Memory B cell (primary cell): ENCODE data around the gene CASP6.

ENCODE experiments used
- ATAC-seq: fragments of 150-1000 bp; cut with Tn5 transposase; 2 replicates; pipeline ENCODE4 v1.10.0; 2021; ENCODE audit warnings: low read depth, mild to moderate bottlenecking, moderate library complexity
- DNase-seq, 2 donors: peaks; one replicate each; pipeline ENCODE4 v3.0.0; 2022; ENCODE audit warnings: low spot score in 2 of 2
- H3K27ac Mint-ChIP-seq: one replicate; pipeline ENCODE4 v1.8.0; 2022; ENCODE audit warnings: mild to moderate bottlenecking, moderate library complexity, mixed read lengths
- H3K27me3 Mint-ChIP-seq: one replicate; pipeline ENCODE4 v1.8.0; 2022; ENCODE audit warnings: mixed read lengths
- H3K36me3 Mint-ChIP-seq: one replicate; pipeline ENCODE4 v1.8.0; 2022; ENCODE audit warnings: mild to moderate bottlenecking, mixed read lengths
- H3K4me1 Mint-ChIP-seq: one replicate; pipeline ENCODE4 v1.8.0; 2022; ENCODE audit warnings: mixed read lengths
- H3K4me3 Mint-ChIP-seq: one replicate; pipeline ENCODE4 v1.8.0; 2022; ENCODE audit warnings: mild to moderate bottlenecking, moderate library complexity, mixed read lengths
- H3K9me3 Mint-ChIP-seq: one replicate; pipeline ENCODE4 v1.8.0; 2022; ENCODE audit warnings: mixed read lengths

Gene CASP6

GRCh38 chr4:109730619-109731545 lies 27.6 kb upstream of the CASP6 start:
- H3K27ac Mint-ChIP-seq, result peak overlapping the region; percentile 70
- H3K36me3 Mint-ChIP-seq, result peaks cover 5% of the 10 kb centered on the region

GRCh38 chr4:109729718-109730618 lies 26.7 kb upstream of the CASP6 start, which contains the start of gene PLA2G12A:
Gene PLA2G12A, minus strand, starts transcription at chr4:109730070. Its CDS starts 261 bp downstream, at chr4:109729809.
- no peaks in the 10 kb centered on the region for H3K27me3 Mint-ChIP-seq
- H3K4me3 Mint-ChIP-seq, result peak within 1 kb of the TSS; percentile 91
- peak; percentile 79 to 83 for DNase-seq

More at GRCh38 chr4:109730619-109731545, 27.6 kb upstream of the CASP6 start:
- Mint-ChIP-seq H3K4me1 (peaks cover 6% of the 10 kb centered on the region), H3K4me3 (peak overlapping the region; percentile 82), H3K9me3 (no peaks in the 10 kb centered on the region), H3K27me3 (no peaks in the 10 kb centered on the region)
- DNase-seq (no peak), ATAC-seq (no peak)

GRCh38 chr4:109729117-109729717 lies 26.0 kb upstream of the CASP6 start:
- Mint-ChIP-seq H3K4me1 (peaks cover 6% of the 10 kb centered on the region), H3K9me3 (no peaks in the 10 kb centered on the region), H3K27me3 (no peaks in the 10 kb centered on the region), H3K4me3 (peak overlapping the region; percentile 91), H3K36me3 (peaks cover 6% of the 10 kb centered on the region), H3K27ac (peak overlapping the region; percentile 70)
- ATAC-seq (no peak), DNase-seq (no peak)

More at GRCh38 chr4:109729718-109730618, 26.7 kb upstream of the CASP6 start, which contains the start of gene PLA2G12A:
- Mint-ChIP-seq H3K36me3 (peaks cover 6% of the 10 kb centered on the region), H3K27ac (peak within 1 kb of the TSS; percentile 70), H3K4me1 (peaks cover 6% of the 10 kb centered on the region), H3K9me3 (no peaks in the 10 kb centered on the region)
- ATAC-seq, result peak; percentile 83

- H3K27ac Mint-ChIP-seq, result no peak overlapping the region
- no peak for DNase-seq
- no peaks in the 10 kb centered on the region for H3K27me3 Mint-ChIP-seq
- no peak for ATAC-seq
- peaks cover 6% of the 10 kb centered on the region for H3K4me1 Mint-ChIP-seq
- H3K4me3 Mint-ChIP-seq, result no peak overlapping the region
- no peaks in the 10 kb centered on the region for H3K9me3 Mint-ChIP-seq
- H3K36me3 Mint-ChIP-seq, result peaks cover 6% of the 10 kb centered on the region
Observed at GRCh38 chr4:109728385-109728784, 25.1 kb upstream of the CASP6 start.

- no peak for DNase-seq
- H3K4me1 Mint-ChIP-seq, result peaks cover 5% of the 10 kb centered on the region
- peaks cover 11% of the 10 kb centered on the region for H3K36me3 Mint-ChIP-seq
- no peaks in the 10 kb centered on the region for H3K9me3 Mint-ChIP-seq
- H3K4me3 Mint-ChIP-seq, result no peak overlapping the region
- peak; percentile 39 for ATAC-seq
- no peaks in the 10 kb centered on the region for H3K27me3 Mint-ChIP-seq
- H3K27ac Mint-ChIP-seq, result no peak overlapping the region
Observed at GRCh38 chr4:109723110-109723509, 19.9 kb upstream of the CASP6 start.

GRCh38 chr4:109722357-109722756 lies 19.1 kb upstream of the CASP6 start:
- no peak overlapping the region for H3K4me3 Mint-ChIP-seq
- no peaks in the 10 kb centered on the region for H3K9me3 Mint-ChIP-seq
- H3K4me1 Mint-ChIP-seq, result peaks cover 4% of the 10 kb centered on the region
- DNase-seq (no peak), ATAC-seq (no peak)
- H3K27me3 Mint-ChIP-seq, result no peaks in the 10 kb centered on the region
- H3K36me3 Mint-ChIP-seq, result peaks cover 11% of the 10 kb centered on the region
- H3K27ac Mint-ChIP-seq, result no peak overlapping the region

- peaks cover 4% of the 10 kb centered on the region for H3K4me1 Mint-ChIP-seq
- ATAC-seq (no peak), DNase-seq (no peak)
- H3K27me3 Mint-ChIP-seq, result no peaks in the 10 kb centered on the region
- no peak overlapping the region for H3K27ac Mint-ChIP-seq
- H3K4me3 Mint-ChIP-seq, result no peak overlapping the region
- H3K36me3 Mint-ChIP-seq, result peaks cover 10% of the 10 kb centered on the region
- H3K9me3 Mint-ChIP-seq, result no peaks in the 10 kb centered on the region
Observed at GRCh38 chr4:109721033-109721432, 17.8 kb upstream of the CASP6 start.

GRCh38 chr4:109719604-109720003 lies 16.4 kb upstream of the CASP6 start:
- Mint-ChIP-seq H3K36me3 (peaks cover 8% of the 10 kb centered on the region), H3K27me3 (no peaks in the 10 kb centered on the region), H3K27ac (no peak overlapping the region), H3K9me3 (no peaks in the 10 kb centered on the region), H3K4me1 (peaks cover 4% of the 10 kb centered on the region), H3K4me3 (no peak overlapping the region)
- ATAC-seq (no peak), DNase-seq (no peak)

- no peaks in the 10 kb centered on the region for H3K27me3 Mint-ChIP-seq
- no peak for ATAC-seq
- H3K27ac Mint-ChIP-seq, result no peak overlapping the region
- H3K4me3 Mint-ChIP-seq, result no peak overlapping the region
- peaks cover 8% of the 10 kb centered on the region for H3K36me3 Mint-ChIP-seq
- H3K9me3 Mint-ChIP-seq, result no peaks in the 10 kb centered on the region
- H3K4me1 Mint-ChIP-seq, result peaks cover 4% of the 10 kb centered on the region
- no peak for DNase-seq
Observed at GRCh38 chr4:109718759-109719158, 15.5 kb upstream of the CASP6 start.

- ATAC-seq, result no peak
- no peak overlapping the region for H3K27ac Mint-ChIP-seq
- no peak for DNase-seq
- no peaks in the 10 kb centered on the region for H3K27me3 Mint-ChIP-seq
- H3K4me3 Mint-ChIP-seq, result no peak overlapping the region
- peaks cover 8% of the 10 kb centered on the region for H3K36me3 Mint-ChIP-seq
- H3K4me1 Mint-ChIP-seq, result no peaks in the 10 kb centered on the region
- no peaks in the 10 kb centered on the region for H3K9me3 Mint-ChIP-seq
Observed at GRCh38 chr4:109713500-109713899, 10.3 kb upstream of the CASP6 start.

- no peak for DNase-seq
- Mint-ChIP-seq H3K4me1 (peaks cover 2% of the 10 kb centered on the region), H3K27me3 (no peaks in the 10 kb centered on the region), H3K9me3 (no peaks in the 10 kb centered on the region), H3K27ac (no peak overlapping the region), H3K4me3 (no peak overlapping the region), H3K36me3 (peaks cover 3% of the 10 kb centered on the region)
- ATAC-seq, result no peak
Observed at GRCh38 chr4:109708990-109709389, 5.7 kb upstream of the CASP6 start.

- H3K4me3 Mint-ChIP-seq, result no peak overlapping the region
- ATAC-seq, result no peak
- DNase-seq, result no peak
- H3K27me3 Mint-ChIP-seq, result no peaks in the 10 kb centered on the region
- peaks cover 3% of the 10 kb centered on the region for H3K36me3 Mint-ChIP-seq
- no peak overlapping the region for H3K27ac Mint-ChIP-seq
- peaks cover 5% of the 10 kb centered on the region for H3K4me1 Mint-ChIP-seq
- no peaks in the 10 kb centered on the region for H3K9me3 Mint-ChIP-seq
Observed at GRCh38 chr4:109708435-109708834, 5.2 kb upstream of the CASP6 start.

GRCh38 chr4:109703664-109704361 lies 568 bp upstream of the CASP6 start:
- no peaks in the 10 kb centered on the region for H3K36me3 Mint-ChIP-seq
- H3K4me1 Mint-ChIP-seq, result peaks cover 14% of the 10 kb centered on the region
- ATAC-seq, result no peak
- H3K27ac Mint-ChIP-seq, result peak overlapping the region; percentile 39
- no peaks in the 10 kb centered on the region for H3K9me3 Mint-ChIP-seq
- H3K4me3 Mint-ChIP-seq, result peak overlapping the region; percentile 90
- no peak for DNase-seq
- no peaks in the 10 kb centered on the region for H3K27me3 Mint-ChIP-seq
